H9 (cell line): ENCODE results near the gene MED15. TPM values are rescaled to one million over a fixed set of nuclear protein-coding genes. Genes with fewer than 3 reads are reported as not detected.

Experiments used
- DNase-seq: peaks from one replicate; pipeline ENCODE4 v3.0.0-alpha.2; 2017
- H2AFZ ChIP-seq: one replicate; pipeline ENCODE4 v1.6.1; 2013; ENCODE audit warnings: mild to moderate bottlenecking, low read length, control low read depth, moderate library complexity
- H2AK5ac ChIP-seq: 2 replicates; pipeline ENCODE4 v1.6.1; 2013; ENCODE audit warnings: low read length, control low read depth, mixed read lengths; ENCODE audit not compliant: insufficient read length
- H2BK120ac ChIP-seq: one replicate; pipeline ENCODE4 v1.6.1; 2013; ENCODE audit warnings: low read depth, mild to moderate bottlenecking, low read length, control low read depth, inconsistent platforms; ENCODE audit not compliant: poor library complexity, severe bottlenecking
- H2BK12ac ChIP-seq: 2 replicates; pipeline ENCODE4 v1.6.1; 2013; ENCODE audit warnings: low read length, control low read depth, mixed read lengths, low read depth; ENCODE audit not compliant: insufficient read length
- H2BK15ac ChIP-seq: 2 replicates; pipeline ENCODE4 v1.6.1; 2013; ENCODE audit warnings: low read depth, low read length, control low read depth
- H2BK20ac ChIP-seq: one replicate; pipeline ENCODE4 v1.6.1; 2013; ENCODE audit warnings: low read depth, mild to moderate bottlenecking, low read length, control low read depth, inconsistent platforms; ENCODE audit not compliant: poor library complexity, severe bottlenecking
- H2BK5ac ChIP-seq: 2 replicates; pipeline ENCODE4 v1.6.1; 2013; ENCODE audit warnings: low read length, control low read depth, mixed read lengths; ENCODE audit not compliant: insufficient read length
- H3K14ac ChIP-seq: 2 replicates; pipeline ENCODE4 v1.6.1; 2013; ENCODE audit warnings: low read length, control low read depth; ENCODE audit not compliant: insufficient read depth
- H3K18ac ChIP-seq: 2 replicates; pipeline ENCODE4 v1.6.1; 2013; ENCODE audit warnings: low read depth, mild to moderate bottlenecking, mixed read lengths, low read length, control low read depth; ENCODE audit not compliant: insufficient read length
- H3K23ac ChIP-seq: 2 replicates; pipeline ENCODE4 v1.6.1; 2013; ENCODE audit warnings: low read length, control low read depth, mixed read lengths, low read depth; ENCODE audit not compliant: insufficient read length
- H3K23me2 ChIP-seq: 2 replicates; pipeline ENCODE4 v1.6.1; 2013; ENCODE audit warnings: low read depth, mild to moderate bottlenecking, mixed read lengths, low read length, control low read depth; ENCODE audit not compliant: insufficient read length, poor library complexity, severe bottlenecking
- H3K27ac ChIP-seq: 2 replicates; pipeline ENCODE4 v1.5.1; 2013; ENCODE audit warnings: low read length, control low read depth, mixed read lengths, low read depth; ENCODE audit not compliant: insufficient read length
- H3K27me3 ChIP-seq: 2 replicates; pipeline ENCODE4 v1.6.1; 2013; ENCODE audit warnings: low read length, control low read depth, inconsistent platforms; ENCODE audit not compliant: insufficient read depth
- H3K4ac ChIP-seq: 2 replicates; pipeline ENCODE4 v1.6.1; 2013; ENCODE audit warnings: low read depth, mild to moderate bottlenecking, control low read depth, inconsistent platforms, low read length, moderate library complexity
- H3K4me1 ChIP-seq: 2 replicates; pipeline ENCODE4 v1.6.1; 2013; ENCODE audit warnings: low read length, control low read depth, inconsistent platforms; ENCODE audit not compliant: insufficient read depth
- H3K4me2 ChIP-seq: 2 replicates; pipeline ENCODE4 v1.6.1; 2013; ENCODE audit warnings: low read length, control low read depth, mixed read lengths; ENCODE audit not compliant: insufficient read length, insufficient read depth
- H3K56ac ChIP-seq: 2 replicates; pipeline ENCODE4 v1.6.1; 2013; ENCODE audit warnings: low read depth, mild to moderate bottlenecking, mixed read lengths, low read length, control low read depth; ENCODE audit not compliant: insufficient read length
- H3K79me1 ChIP-seq: 2 replicates; pipeline ENCODE4 v1.6.1; 2013; ENCODE audit warnings: low read depth, mild to moderate bottlenecking, moderate library complexity, low read length, control low read depth, inconsistent platforms; ENCODE audit not compliant: insufficient read depth, poor library complexity, severe bottlenecking
- H3K79me2 ChIP-seq: 2 replicates; pipeline ENCODE4 v1.6.1; 2013; ENCODE audit warnings: low read length, control low read depth, inconsistent platforms; ENCODE audit not compliant: insufficient read depth
- H3K9ac ChIP-seq: 2 replicates; pipeline ENCODE4 v1.6.1; 2013; ENCODE audit warnings: low read length, control low read depth, mixed read lengths; ENCODE audit not compliant: insufficient read length; ENCODE audit errors: extremely low read depth
- H3K9me3 ChIP-seq: one replicate; pipeline ENCODE4 v1.6.1; 2013; ENCODE audit warnings: low read depth, low read length, inconsistent platforms; ENCODE audit not compliant: control insufficient read depth
- H3T11ph ChIP-seq: one replicate; pipeline ENCODE4 v1.6.1; 2013; ENCODE audit warnings: mild to moderate bottlenecking, low read length, control low read depth, inconsistent platforms
- H4K20me1 ChIP-seq: one replicate; pipeline ENCODE4 v1.6.1; 2013; ENCODE audit not compliant: control insufficient read depth, insufficient read length, insufficient read depth
- H4K5ac ChIP-seq: 2 replicates; pipeline ENCODE4 v1.6.1; 2013; ENCODE audit warnings: low read depth, mild to moderate bottlenecking, mixed read lengths, low read length, control low read depth; ENCODE audit not compliant: insufficient read length
- H4K8ac ChIP-seq: replicated peaks from 2 replicates; pipeline ENCODE4 v1.6.1; 2013; ENCODE audit warnings: low read length, control low read depth, mixed read lengths, low read depth; ENCODE audit not compliant: insufficient read length
- H4K91ac ChIP-seq: 2 replicates; pipeline ENCODE4 v1.6.1; 2013; ENCODE audit warnings: low read depth, mild to moderate bottlenecking, moderate library complexity, mixed read lengths, low read length, control low read depth; ENCODE audit not compliant: insufficient read length
- H3K27ac Mint-ChIP-seq, 3 experiments: 2 replicates in 2 of 3; 3 replicates in 1 of 3; pipeline ENCODE4 v1.8.0; 2020 to 2021; ENCODE audit warnings: mixed read lengths in 3 of 3, mild to moderate bottlenecking in 1 of 3, moderate library complexity in 1 of 3
- H3K27me3 Mint-ChIP-seq: 2 replicates; pipeline ENCODE4 v1.8.0; 2021; ENCODE audit warnings: low read depth, mild to moderate bottlenecking, moderate library complexity, mixed read lengths
- H3K36me3 Mint-ChIP-seq, 3 experiments: 2 replicates in 2 of 3; 3 replicates in 1 of 3; pipeline ENCODE4 v1.8.0; 2020 to 2021; ENCODE audit warnings: low read depth in 3 of 3, mixed read lengths in 3 of 3; ENCODE audit not compliant: insufficient read depth in 1 of 3
- H3K4me1 Mint-ChIP-seq, 2 experiments: 2 replicates each; pipeline ENCODE4 v1.8.0; 2020; ENCODE audit warnings: mixed read lengths in 2 of 2
- H3K4me3 Mint-ChIP-seq, 2 experiments: 2 replicates in 1 of 2; 3 replicates in 1 of 2; pipeline ENCODE4 v1.8.0; 2020 to 2021; ENCODE audit warnings: mild to moderate bottlenecking in 2 of 2, mixed read lengths in 2 of 2, moderate library complexity in 1 of 2
- H3K9me3 Mint-ChIP-seq, 2 experiments: 2 replicates in 1 of 2; 3 replicates in 1 of 2; pipeline ENCODE4 v1.8.0; 2020; ENCODE audit warnings: mild to moderate bottlenecking in 2 of 2, mixed read lengths in 2 of 2, moderate library complexity in 1 of 2
- WGBS: extraction: QIAGEN DNeasy Blood & Tissue Kit; methylation state at CpG from one replicate; pipeline ENCODE4 v1.1.7; 2013; ENCODE audit warnings: missing lambda C conversion rate, low lambda C conversion rate, mixed read lengths; ENCODE audit not compliant: insufficient read length; ENCODE audit errors: extremely low coverage; 5-methylcytosine and 5-hydroxymethylcytosine counted together
- total RNA-seq: library from RNA; stranded (reverse); gene quantifications from 2 replicates; pipeline ENCODE4 v1.2.1, GENCODE V29; 2021
- TF ChIP-seq, protein P1 (sequence below): fragments of 200-600 bp; sonication (generic); conservative IDR thresholded peaks from 3 replicates; pipeline ENCODE4 v1.8.0; 2021; ENCODE audit warnings: antibody characterized with exemption, mild to moderate bottlenecking

Gene MED15
- total RNA-seq, 1 experiment from 2014 or later, result 47.4 TPM

DNA sequence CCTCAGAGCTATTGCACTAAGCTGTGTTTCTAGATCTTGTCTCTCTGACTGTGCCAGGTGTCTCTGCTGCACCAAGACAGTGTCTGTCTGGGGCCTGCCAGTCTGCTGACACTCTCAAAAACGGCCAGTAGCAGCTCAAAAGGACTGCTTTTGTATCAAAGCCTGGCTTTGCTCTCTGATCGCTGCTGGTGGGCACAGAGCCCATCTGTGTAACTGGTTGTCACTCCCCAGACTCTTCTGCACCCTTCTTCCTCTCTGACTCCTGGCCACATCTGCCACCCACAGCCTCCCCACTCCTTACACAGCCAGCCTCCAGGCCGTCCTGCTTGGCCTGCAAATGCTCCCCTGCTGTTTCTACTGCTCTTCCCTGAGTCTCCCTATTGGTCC, 26.5 kb downstream of the MED15 start:
- H3K9me3 Mint-ChIP-seq, result no peaks in the 10 kb centered on the region
- H3K4me2 ChIP-seq, result no peak overlapping the region
- no peak overlapping the region for H2BK120ac ChIP-seq
- H3K4ac ChIP-seq, result no peak overlapping the region
- H3K56ac ChIP-seq, result no peak overlapping the region
- no peak overlapping the region for H4K5ac ChIP-seq
- H3K36me3 Mint-ChIP-seq, result peaks cover 8 to 25% (median 21%) of the 10 kb centered on the region in 3 experiments; a peak in 6 of 7 replicates
- H3K4me1 Mint-ChIP-seq, result peaks cover 24 to 28% of the 10 kb centered on the region in 2 experiments
- H3K18ac ChIP-seq, result no peak overlapping the region
- H3T11ph ChIP-seq, result no peak overlapping the region
- H2BK12ac ChIP-seq, result no peak overlapping the region
- H4K91ac ChIP-seq, result no peak overlapping the region
- H3K27me3 ChIP-seq, result no peaks in the 10 kb centered on the region
- no peak for DNase-seq
- no peaks in the 10 kb centered on the region for H3K27me3 Mint-ChIP-seq
- H2BK15ac ChIP-seq, result no peak overlapping the region
- peak overlapping the region in 2 of 3 experiments; percentile 62 to 90; a peak in 5 of 7 replicates for H3K27ac Mint-ChIP-seq
- TF ChIP-seq, protein P1, sequence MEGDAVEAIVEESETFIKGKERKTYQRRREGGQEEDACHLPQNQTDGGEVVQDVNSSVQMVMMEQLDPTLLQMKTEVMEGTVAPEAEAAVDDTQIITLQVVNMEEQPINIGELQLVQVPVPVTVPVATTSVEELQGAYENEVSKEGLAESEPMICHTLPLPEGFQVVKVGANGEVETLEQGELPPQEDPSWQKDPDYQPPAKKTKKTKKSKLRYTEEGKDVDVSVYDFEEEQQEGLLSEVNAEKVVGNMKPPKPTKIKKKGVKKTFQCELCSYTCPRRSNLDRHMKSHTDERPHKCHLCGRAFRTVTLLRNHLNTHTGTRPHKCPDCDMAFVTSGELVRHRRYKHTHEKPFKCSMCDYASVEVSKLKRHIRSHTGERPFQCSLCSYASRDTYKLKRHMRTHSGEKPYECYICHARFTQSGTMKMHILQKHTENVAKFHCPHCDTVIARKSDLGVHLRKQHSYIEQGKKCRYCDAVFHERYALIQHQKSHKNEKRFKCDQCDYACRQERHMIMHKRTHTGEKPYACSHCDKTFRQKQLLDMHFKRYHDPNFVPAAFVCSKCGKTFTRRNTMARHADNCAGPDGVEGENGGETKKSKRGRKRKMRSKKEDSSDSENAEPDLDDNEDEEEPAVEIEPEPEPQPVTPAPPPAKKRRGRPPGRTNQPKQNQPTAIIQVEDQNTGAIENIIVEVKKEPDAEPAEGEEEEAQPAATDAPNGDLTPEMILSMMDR, result no peak
- peaks cover 10% of the 10 kb centered on the region for H3K79me1 ChIP-seq
- H3K9ac ChIP-seq, result no peak overlapping the region
- H2BK5ac ChIP-seq, result no peak overlapping the region
- H3K23me2 ChIP-seq, result no peaks in the 10 kb centered on the region
- no peak overlapping the region for H3K23ac ChIP-seq
- no peak overlapping the region for H3K14ac ChIP-seq
- H3K79me2 ChIP-seq, result no peaks in the 10 kb centered on the region; the same call in 1 of the 2 replicates
- H3K27ac ChIP-seq, result no peak overlapping the region
- H2AK5ac ChIP-seq, result no peak overlapping the region
- no peak overlapping the region for H2AFZ ChIP-seq
- H3K9me3 ChIP-seq, result no peaks in the 10 kb centered on the region
- no peaks in the 10 kb centered on the region for H4K20me1 ChIP-seq
- no peak overlapping the region for H2BK20ac ChIP-seq
- H3K4me3 Mint-ChIP-seq, result no peak overlapping the region
- H4K8ac ChIP-seq, result no peak overlapping the region
- no CpG with 5 or more reads among the region's 3 CpGs for WGBS
- no peaks in the 10 kb centered on the region; the same call in 1 of the 2 replicates for H3K4me1 ChIP-seq
